Skeletal muscle satellite cell (primary cell): Measurements from ENCODE around the gene MATCAP1.

ENCODE experiments used
- H3K27me3 ChIP-seq: 2 replicates; pipeline ENCODE4 v1.7.0; 2013; ENCODE audit warnings: low read length; ENCODE audit not compliant: control insufficient read depth, insufficient read depth
- H3K36me3 ChIP-seq: 2 replicates; pipeline ENCODE4 v1.7.0; 2013; ENCODE audit warnings: mild to moderate bottlenecking, control low read depth, low read length; ENCODE audit not compliant: insufficient read depth
- H3K4me1 ChIP-seq: 2 replicates; pipeline ENCODE4 v1.7.0; 2013; ENCODE audit warnings: low read length; ENCODE audit not compliant: control insufficient read depth, insufficient read depth
- H3K4me2 ChIP-seq: 2 replicates; pipeline ENCODE4 v1.7.0; 2013; ENCODE audit warnings: mild to moderate bottlenecking, low read length
- H3K4me3 ChIP-seq: 2 replicates; pipeline ENCODE4 v1.7.0; 2013; ENCODE audit warnings: low read length
- H3K9ac ChIP-seq: 2 replicates; pipeline ENCODE4 v1.7.0; 2013; ENCODE audit warnings: mild to moderate bottlenecking, low read depth, low read length, moderate library complexity
- H3K9me3 ChIP-seq: replicated peaks from 2 replicates; pipeline ENCODE4 v1.7.0; 2013; ENCODE audit warnings: mild to moderate bottlenecking, control low read depth, low read length

MATCAP1 gene

GRCh38 chr16:67166598-67167168 lies 17.1 kb downstream of the MATCAP1 start:
- H3K4me2 ChIP-seq = no peak overlapping the region
- H3K4me1 ChIP-seq = peaks cover 49% of the 10 kb centered on the region
- no peaks in the 10 kb centered on the region for H3K9me3 ChIP-seq
- H3K4me3 ChIP-seq = no peak overlapping the region
- H3K27me3 ChIP-seq = peaks cover 18% of the 10 kb centered on the region
- no peaks in the 10 kb centered on the region for H3K36me3 ChIP-seq
- no peak overlapping the region for H3K9ac ChIP-seq

DNA sequence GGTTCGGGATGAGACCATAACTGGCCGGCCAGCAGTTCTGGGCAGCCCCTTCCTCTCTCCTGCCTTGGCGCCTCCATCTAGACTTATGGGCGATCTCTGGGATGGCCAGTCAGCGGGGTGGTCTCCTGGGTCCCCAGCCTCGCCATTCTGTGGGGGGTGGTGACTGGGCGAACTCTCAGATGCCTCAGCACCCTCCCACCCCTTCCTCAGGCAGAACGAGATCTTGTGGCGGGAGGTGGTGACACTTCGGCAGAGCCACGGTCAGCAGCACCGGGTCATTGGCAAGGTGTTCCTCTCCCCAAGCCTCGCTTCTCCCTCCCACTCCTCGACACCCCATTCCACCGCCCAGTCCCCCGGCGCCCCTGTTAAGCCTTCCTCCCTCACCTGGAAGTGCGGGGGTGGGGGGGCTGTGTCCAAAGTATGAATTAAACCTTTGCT lies 17.6 kb downstream of the MATCAP1 start:
- H3K27me3 ChIP-seq = peaks cover 18% of the 10 kb centered on the region
- no peaks in the 10 kb centered on the region for H3K36me3 ChIP-seq
- H3K9ac ChIP-seq = no peak overlapping the region
- H3K4me2 ChIP-seq = no peak overlapping the region
- H3K9me3 ChIP-seq = no peaks in the 10 kb centered on the region
- peaks cover 49% of the 10 kb centered on the region for H3K4me1 ChIP-seq
- H3K4me3 ChIP-seq = no peak overlapping the region

GRCh38 chr16:67165121-67166078 lies 18.4 kb downstream of the MATCAP1 start:
- H3K9me3 ChIP-seq = no peaks in the 10 kb centered on the region
- no peak overlapping the region for H3K4me3 ChIP-seq
- no peaks in the 10 kb centered on the region for H3K36me3 ChIP-seq
- peak overlapping the region; percentile 76 for H3K4me2 ChIP-seq
- no peak overlapping the region for H3K9ac ChIP-seq
- H3K27me3 ChIP-seq = peaks cover 18% of the 10 kb centered on the region
- peaks cover 46% of the 10 kb centered on the region for H3K4me1 ChIP-seq

DNA sequence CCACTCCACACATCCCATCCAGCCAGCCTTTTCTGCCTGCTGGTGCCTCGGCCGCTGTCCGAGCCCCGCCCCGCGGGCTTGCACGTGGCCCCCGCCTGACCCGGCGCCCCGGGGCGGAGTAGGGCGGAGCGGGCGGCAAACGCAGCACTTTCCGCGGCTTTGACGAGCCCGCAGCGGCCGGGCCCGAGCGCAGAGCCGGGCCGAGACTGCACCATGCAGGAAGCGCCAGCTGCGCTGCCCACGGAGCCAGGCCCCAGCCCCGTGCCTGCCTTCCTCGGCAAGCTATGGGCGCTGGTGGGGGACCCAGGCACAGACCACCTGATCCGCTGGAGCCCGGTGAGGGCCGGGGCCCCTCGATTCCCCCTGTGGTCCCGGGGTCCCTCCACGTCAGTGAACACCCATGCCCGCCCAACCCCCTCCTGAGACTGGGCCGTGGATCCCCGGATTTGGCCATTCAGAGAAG lies 19.1 kb downstream of the MATCAP1 start, which contains the start of gene HSF4:
Gene HSF4 (plus strand): TSS at position 147 of the 463 bp plus-strand sequence. CDS start 67 bp downstream, at position 214.
- peak within 1 kb of the TSS; percentile 84 for H3K4me2 ChIP-seq
- no peaks in the 10 kb centered on the region for H3K9me3 ChIP-seq
- peaks cover 40% of the 10 kb centered on the region for H3K4me1 ChIP-seq
- no peak within 1 kb of the TSS for H3K9ac ChIP-seq
- peaks cover 18% of the 10 kb centered on the region for H3K27me3 ChIP-seq
- H3K4me3 ChIP-seq = peak within 1 kb of the TSS; percentile 63
- H3K36me3 ChIP-seq = no peaks in the 10 kb centered on the region

DNA sequence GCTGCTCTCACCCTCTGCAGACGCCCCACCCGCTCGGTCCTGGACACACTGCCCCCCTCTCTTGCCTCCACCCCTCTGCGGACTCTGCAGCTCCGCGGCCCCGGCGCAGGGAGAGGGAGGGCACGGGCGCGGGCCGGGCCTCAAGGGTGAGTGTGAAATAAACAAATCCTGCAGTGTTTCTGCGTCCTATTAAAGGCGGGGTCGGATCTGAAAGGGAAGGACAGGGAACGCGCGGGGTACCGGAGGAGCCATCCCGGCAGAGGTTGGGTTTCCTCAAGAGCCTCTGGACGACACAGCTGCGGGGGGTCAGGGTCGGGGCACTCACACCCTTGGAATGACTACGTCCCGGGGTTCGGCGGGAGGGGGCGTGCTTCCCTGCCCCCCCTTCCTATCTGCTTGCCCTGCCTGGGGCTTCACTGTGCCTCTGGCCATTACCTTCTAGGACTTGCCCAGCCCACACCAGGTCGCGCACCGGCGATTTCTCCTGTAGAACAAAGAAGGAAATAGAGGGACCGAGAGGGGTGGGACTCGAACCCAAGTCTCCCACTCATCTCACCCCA lies 19.7 kb downstream of the MATCAP1 start:
- Histone ChIP-seq H3K9me3 (no peaks in the 10 kb centered on the region), H3K4me1 (peaks cover 34% of the 10 kb centered on the region), H3K4me2 (peak overlapping the region; percentile 84), H3K9ac (no peak overlapping the region), H3K27me3 (peaks cover 18% of the 10 kb centered on the region), H3K36me3 (no peaks in the 10 kb centered on the region), H3K4me3 (peak overlapping the region; percentile 63)

GRCh38 chr16:67163164-67163998 lies 20.4 kb downstream of the MATCAP1 start:
- Histone ChIP-seq H3K36me3 (no peaks in the 10 kb centered on the region), H3K4me2 (peak overlapping the region; percentile 84), H3K27me3 (peaks cover 18% of the 10 kb centered on the region), H3K4me1 (peaks cover 36% of the 10 kb centered on the region), H3K9ac (no peak overlapping the region), H3K9me3 (no peaks in the 10 kb centered on the region), H3K4me3 (peak overlapping the region; percentile 63)

- Histone ChIP-seq H3K4me1 (peaks cover 36% of the 10 kb centered on the region), H3K9me3 (no peaks in the 10 kb centered on the region), H3K4me2 (peak overlapping the region; percentile 84), H3K9ac (no peak overlapping the region), H3K36me3 (no peaks in the 10 kb centered on the region), H3K4me3 (peak overlapping the region; percentile 63), H3K27me3 (peaks cover 18% of the 10 kb centered on the region)
These were observed 21.1 kb downstream of the MATCAP1 start for GRCh38 chr16:67162506-67163163.

- peak overlapping the region; percentile 98 for H3K4me2 ChIP-seq
- H3K9ac ChIP-seq = no peak overlapping the region
- peaks cover 18% of the 10 kb centered on the region for H3K27me3 ChIP-seq
- no peaks in the 10 kb centered on the region for H3K9me3 ChIP-seq
- peaks cover 36% of the 10 kb centered on the region for H3K4me1 ChIP-seq
- no peaks in the 10 kb centered on the region for H3K36me3 ChIP-seq
- H3K4me3 ChIP-seq = peak overlapping the region; percentile 100
These were observed 22.1 kb downstream of the MATCAP1 start for GRCh38 chr16:67161595-67162058.

GRCh38 chr16:67158637-67159600 lies 24.8 kb downstream of the MATCAP1 start:
- H3K27me3 ChIP-seq = peaks cover 15% of the 10 kb centered on the region
- peaks cover 34% of the 10 kb centered on the region for H3K4me1 ChIP-seq
- peak overlapping the region; percentile 98 for H3K4me2 ChIP-seq
- no peaks in the 10 kb centered on the region for H3K9me3 ChIP-seq
- peak overlapping the region; percentile 100 for H3K4me3 ChIP-seq
- no peaks in the 10 kb centered on the region for H3K36me3 ChIP-seq
- H3K9ac ChIP-seq = peak overlapping the region; percentile 90
